BJ (cell line): ENCODE measurements around the gene HOXD11. TPM values are rescaled to one million over a fixed set of nuclear protein-coding genes. Genes with fewer than 3 reads are reported as not detected.

Source experiments
- CTCF ChIA-PET: fragments of 350-600 bp; formaldehyde crosslinking; extraction: SDS; loops from one replicate; lab custom pipeline; 2021; ENCODE audit warnings: antibody characterized with exemption, inconsistent platforms; lab: Yijun Ruan, JAX
- POLR2A ChIA-PET: fragments of 300-600 bp; sonication (Branson Sonifier 250); formaldehyde crosslinking; extraction: SDS; loops from one replicate; lab custom pipeline; 2021; ENCODE audit warnings: antibody characterized with exemption; lab: Charles Lee
- DNase-seq: peaks from one replicate; pipeline ENCODE4 v3.0.0-alpha.2; 2011; ENCODE audit warnings: low read depth
- H3K27me3 ChIP-seq: 2 replicates; pipeline ENCODE4 v1.6.0; 2011; ENCODE audit warnings: low read length; ENCODE audit not compliant: control insufficient read depth, insufficient read depth
- H3K36me3 ChIP-seq: 2 replicates; pipeline ENCODE4 v1.5.1; 2011; ENCODE audit warnings: low read length; ENCODE audit not compliant: control insufficient read depth, insufficient read depth
- H3K4me3 ChIP-seq: 2 replicates; pipeline ENCODE4 v1.5.1; 2011; ENCODE audit warnings: low read depth, mild to moderate bottlenecking, control low read depth, low read length
- CTCF ChIP-seq: IDR thresholded peaks from 2 replicates; pipeline ENCODE4 v1.5.1; 2011; ENCODE audit warnings: low read depth, mild to moderate bottlenecking, control low read depth, inconsistent platforms, low read length, moderate library complexity; ENCODE audit not compliant: insufficient read depth
- polyA plus RNA-seq: library from polyadenylated mRNA; depleted of rRNA; stranded (reverse); fragments of >200 nt; gene quantifications from 2 replicates; pipeline ENCODE4 v1.2.3, GENCODE V29; 2011

Gene HOXD11
- polyA plus RNA-seq, 1 experiment: 9.9 TPM

DNA sequence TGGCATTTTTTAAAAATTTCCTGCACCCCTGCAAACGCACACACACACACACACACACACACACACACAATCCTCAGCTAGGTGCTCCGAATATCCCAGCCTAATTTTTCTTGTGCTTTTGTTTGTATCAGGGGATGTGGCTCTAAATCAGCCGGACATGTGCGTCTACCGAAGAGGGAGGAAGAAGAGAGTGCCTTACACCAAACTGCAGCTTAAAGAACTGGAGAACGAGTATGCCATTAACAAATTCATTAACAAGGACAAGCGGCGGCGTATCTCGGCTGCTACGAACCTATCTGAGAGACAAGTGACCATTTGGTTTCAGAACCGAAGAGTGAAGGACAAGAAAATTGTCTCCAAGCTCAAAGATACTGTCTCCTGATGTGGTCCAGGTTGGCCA, 12.7 kb upstream of the HOXD11 start:
- ChIA-PET POLR2A (no interaction called here), CTCF (interaction anchor here (0.6 to 4.6 kb wide), 2 partner anchors 408 to 728 kb away, joined by 3 to 43 read pairs; no protein-coding TSS in a partner anchor)
- no peak overlapping the region for H3K4me3 ChIP-seq
- no peak for TF ChIP-seq CTCF
- H3K27me3 ChIP-seq: peaks cover 39% of the 10 kb centered on the region
- no peaks in the 10 kb centered on the region for H3K36me3 ChIP-seq
- no peak for DNase-seq

- Histone ChIP-seq H3K27me3 (peaks cover 34% of the 10 kb centered on the region), H3K4me3 (no peak overlapping the region), H3K36me3 (no peaks in the 10 kb centered on the region)
- ChIA-PET CTCF (interaction anchor here (0.8 to 4.6 kb wide), 6 partner anchors 9 to 844 kb away, joined by 3 to 48 read pairs (median 32); partner anchors contain the start of gene EVX2), POLR2A (no interaction called here)
- DNase-seq: no peak
- no peak for TF ChIP-seq CTCF
Observed at GRCh38 chr2:176095421-176095820, 11.7 kb upstream of the HOXD11 start.

- H3K4me3 ChIP-seq: peak overlapping the region; percentile 52
- CTCF ChIA-PET: interaction anchor here (0.7 to 4.6 kb wide), 17 partner anchors 9 to 1399 kb away, joined by 3 to 48 read pairs (median 5); partner anchors contain the start of genes EVX2 and HOXD9
- POLR2A ChIA-PET: interaction anchor here (0.6 kb wide), 1 partner anchor 959 kb away, joined by 3 read pairs; no protein-coding TSS in a partner anchor
- H3K36me3 ChIP-seq: no peaks in the 10 kb centered on the region
- no peak for TF ChIP-seq CTCF
- H3K27me3 ChIP-seq: peaks cover 28% of the 10 kb centered on the region
- no peak for DNase-seq
Observed at GRCh38 chr2:176096243-176096985, 10.7 kb upstream of the HOXD11 start.

DNA sequence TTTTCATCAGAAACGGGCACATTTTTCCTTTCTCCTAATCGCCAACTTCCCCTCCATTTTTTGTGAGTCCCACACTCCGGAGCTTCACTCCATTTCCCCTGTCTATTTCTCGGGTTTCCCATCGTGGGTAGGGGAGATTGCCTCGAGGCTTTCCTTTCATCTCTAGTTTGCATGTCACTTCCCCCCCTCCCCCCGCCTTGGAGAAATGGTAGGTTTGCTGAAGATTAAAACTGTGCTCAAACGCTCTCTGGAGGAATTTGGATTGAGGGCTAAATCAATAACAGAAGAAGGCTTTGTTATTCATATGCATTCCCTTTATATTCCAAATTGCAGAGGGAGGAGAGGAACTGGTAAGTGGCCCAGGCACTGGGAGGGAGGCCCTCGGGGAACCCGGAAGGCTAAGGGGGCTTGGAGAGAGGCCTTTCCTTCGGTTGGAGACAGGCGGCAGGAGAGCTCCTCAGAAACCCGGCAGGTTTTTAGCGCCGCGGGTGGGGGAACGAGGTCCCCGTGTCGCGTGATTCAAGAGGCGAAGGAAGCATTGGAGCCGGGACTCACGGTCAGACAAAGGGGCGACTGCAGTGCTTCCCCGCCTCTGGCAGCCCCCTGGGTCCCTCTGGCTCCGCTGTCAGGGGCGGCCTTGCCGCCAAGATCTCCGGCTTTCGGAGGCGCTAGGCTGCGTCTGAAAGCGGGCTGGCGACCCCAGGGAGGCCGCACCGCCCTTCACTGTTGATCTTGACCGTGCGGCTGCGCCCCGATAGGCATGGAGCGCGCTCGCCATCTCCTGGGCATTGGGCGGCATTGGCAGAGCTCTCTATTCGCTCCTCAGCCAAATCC, 9.9 kb upstream of the HOXD11 start:
- no peak for DNase-seq
- peak; percentile 94 for TF ChIP-seq CTCF
- Histone ChIP-seq H3K36me3 (no peaks in the 10 kb centered on the region), H3K4me3 (peak overlapping the region; percentile 52), H3K27me3 (peaks cover 27% of the 10 kb centered on the region)
- POLR2A ChIA-PET: no interaction called here
- CTCF ChIA-PET: interaction anchor here (0.7 to 4.6 kb wide), 30 partner anchors 8 to 1400 kb away, joined by 3 to 48 read pairs (median 4); partner anchors contain the start of genes EVX2 and HOXD9
